ENCODE data around the gene ARHGAP5.

DNA sequence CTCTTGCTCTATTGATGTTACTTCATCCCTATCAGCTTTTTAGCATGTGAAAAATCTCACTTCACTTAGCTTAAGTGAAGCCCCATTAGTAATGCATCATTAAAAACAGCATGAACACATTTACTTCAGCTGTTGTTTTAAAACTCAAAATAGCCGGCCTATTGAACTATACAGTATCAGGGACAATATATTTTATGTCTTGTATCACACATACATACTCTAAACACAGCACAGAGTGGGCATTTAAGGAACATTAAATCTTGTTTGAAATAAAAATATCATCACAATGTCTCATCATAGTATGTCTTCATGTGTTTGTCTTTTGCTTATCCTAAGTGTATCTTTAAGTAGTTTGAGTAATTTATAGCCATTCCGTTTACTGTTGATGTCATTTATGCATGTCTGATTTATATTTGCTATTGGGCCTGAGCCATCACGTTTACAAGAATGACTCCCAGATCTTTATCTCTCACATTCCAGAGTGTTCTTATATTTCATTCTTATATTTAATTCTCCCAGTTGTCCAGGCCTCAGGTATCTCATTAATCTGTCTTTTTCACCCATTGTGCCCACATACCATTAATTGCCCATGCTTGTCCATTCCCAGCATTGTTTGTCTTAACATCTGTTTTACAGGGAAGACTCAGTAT, 57.5 kb downstream of the ARHGAP5 start:
- TF ChIP-seq, protein P1, sequence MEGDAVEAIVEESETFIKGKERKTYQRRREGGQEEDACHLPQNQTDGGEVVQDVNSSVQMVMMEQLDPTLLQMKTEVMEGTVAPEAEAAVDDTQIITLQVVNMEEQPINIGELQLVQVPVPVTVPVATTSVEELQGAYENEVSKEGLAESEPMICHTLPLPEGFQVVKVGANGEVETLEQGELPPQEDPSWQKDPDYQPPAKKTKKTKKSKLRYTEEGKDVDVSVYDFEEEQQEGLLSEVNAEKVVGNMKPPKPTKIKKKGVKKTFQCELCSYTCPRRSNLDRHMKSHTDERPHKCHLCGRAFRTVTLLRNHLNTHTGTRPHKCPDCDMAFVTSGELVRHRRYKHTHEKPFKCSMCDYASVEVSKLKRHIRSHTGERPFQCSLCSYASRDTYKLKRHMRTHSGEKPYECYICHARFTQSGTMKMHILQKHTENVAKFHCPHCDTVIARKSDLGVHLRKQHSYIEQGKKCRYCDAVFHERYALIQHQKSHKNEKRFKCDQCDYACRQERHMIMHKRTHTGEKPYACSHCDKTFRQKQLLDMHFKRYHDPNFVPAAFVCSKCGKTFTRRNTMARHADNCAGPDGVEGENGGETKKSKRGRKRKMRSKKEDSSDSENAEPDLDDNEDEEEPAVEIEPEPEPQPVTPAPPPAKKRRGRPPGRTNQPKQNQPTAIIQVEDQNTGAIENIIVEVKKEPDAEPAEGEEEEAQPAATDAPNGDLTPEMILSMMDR (IDR thresholded peaks at IDR 0.05): no peak
- no peak for TF ChIP-seq POLR2A (IDR thresholded peaks at IDR 0.05)
